ENCODE data around the gene FALEC. TPM values are rescaled to one million over a fixed set of nuclear protein-coding genes. Genes with fewer than 3 reads are reported as not detected.

The FALEC gene
- polyA plus RNA-seq, 1 donor from 2014 or later: not detected

DNA sequence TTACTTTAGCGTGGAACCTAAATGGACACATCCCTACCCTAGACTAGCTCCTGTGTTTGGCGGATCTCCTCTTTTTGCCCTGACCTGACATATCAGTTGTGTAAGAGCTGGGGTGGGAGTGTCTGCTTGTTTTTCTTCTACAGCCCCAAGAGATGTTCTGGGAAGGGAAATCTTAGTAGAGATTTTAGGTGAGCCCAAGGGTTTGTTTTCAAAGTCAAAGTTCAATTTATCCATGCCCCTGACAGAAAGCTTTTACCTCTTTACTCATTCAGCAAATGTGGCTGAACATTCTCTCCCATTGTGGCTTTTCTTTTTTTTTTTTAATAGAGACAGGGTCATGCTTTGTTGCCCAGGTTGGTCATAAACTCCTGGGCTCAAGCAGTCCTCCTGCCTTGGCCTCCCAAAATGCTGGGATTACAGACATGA lies 35.6 kb upstream of the FALEC start:
- Histone ChIP-seq H3K9me2 (ENCODE audit: insufficient read depth, low read length) (no peaks in the 10 kb centered on the region), H3K4me2 (ENCODE audit: low read length) (no peak overlapping the region)

DNA sequence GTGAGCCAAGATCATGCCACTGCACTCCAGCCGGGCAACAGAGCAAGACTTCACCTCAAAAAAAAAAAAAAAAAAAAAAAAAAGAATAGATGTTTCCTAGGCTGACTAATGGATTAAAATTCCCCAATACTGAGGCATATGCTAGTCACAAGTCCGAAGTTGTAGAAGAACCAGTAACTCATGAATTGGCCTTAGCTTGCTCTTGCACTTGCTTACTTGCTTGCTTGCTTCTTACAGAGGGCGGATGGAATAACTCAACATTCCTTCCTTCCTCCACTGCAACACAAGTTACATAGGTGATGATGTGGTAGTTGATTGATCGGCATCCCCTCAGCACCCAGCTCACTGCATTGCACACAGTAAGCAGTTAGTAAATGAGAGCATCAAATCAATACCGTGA lies 31.1 kb upstream of the FALEC start:
- no peak overlapping the region for H3K9ac ChIP-seq (ENCODE audit: low read length)
- no peaks in the 10 kb centered on the region for H3K36me3 ChIP-seq (ENCODE audit: insufficient read depth, low read length)
- no peak overlapping the region for H3K4me3 ChIP-seq (ENCODE audit: low read length)
- no peaks in the 10 kb centered on the region for H3K27me3 ChIP-seq (ENCODE audit: insufficient read depth, low read depth, low read length)
- H3K27ac ChIP-seq (ENCODE audit: low read length): no peak overlapping the region
- no peaks in the 10 kb centered on the region for H3K9me2 ChIP-seq (ENCODE audit: insufficient read depth, low read length)
- peaks cover 8% of the 10 kb centered on the region for H3K79me2 ChIP-seq (replicated peaks; ENCODE audit: insufficient read depth, low read length)
- no peaks in the 10 kb centered on the region for H3K9me3 ChIP-seq (ENCODE audit: low read length)
- no peak overlapping the region for H2AFZ ChIP-seq (ENCODE audit: low read depth, low read length)
- H4K20me1 ChIP-seq (ENCODE audit: insufficient read depth): no peaks in the 10 kb centered on the region
- no peak overlapping the region for H3K4me2 ChIP-seq (ENCODE audit: low read length)
- no peaks in the 10 kb centered on the region for H3F3A ChIP-seq (ENCODE audit: insufficient read depth, low read length, poor library complexity, severe bottlenecking)
- TF ChIP-seq CTCF (IDR thresholded peaks at IDR 0.05; ENCODE audit: poor library complexity, severe bottlenecking) (no peak), MXI1 (conservative IDR thresholded peaks at IDR 0.05; ENCODE audit: poor library complexity, severe bottlenecking) (no peak), TAF1 (IDR thresholded peaks at IDR 0.05; ENCODE audit: low read depth) (no peak), EP300 (conservative IDR thresholded peaks at IDR 0.05; ENCODE audit: poor library complexity, severe bottlenecking) (no peak), RAD21 (conservative IDR thresholded peaks at IDR 0.05) (no peak), POLR2AphosphoS5 (IDR thresholded peaks at IDR 0.05) (no peak), REST (IDR thresholded peaks at IDR 0.05; ENCODE audit: borderline replicate concordance) (no peak), EZH2 (IDR thresholded peaks at IDR 0.05; ENCODE audit: borderline replicate concordance, insufficient read depth, low read length, poor library complexity, severe bottlenecking) (no peak), SMC3 (conservative IDR thresholded peaks at IDR 0.05; ENCODE audit: poor library complexity) (no peak)

More for the DNA sequence above, 35.6 kb upstream of the FALEC start:
- TF ChIP-seq EP300 (conservative IDR thresholded peaks at IDR 0.05; ENCODE audit: poor library complexity, severe bottlenecking): no peak
- no peak for TF ChIP-seq POLR2AphosphoS5 (IDR thresholded peaks at IDR 0.05)
- TF ChIP-seq SMC3 (conservative IDR thresholded peaks at IDR 0.05; ENCODE audit: poor library complexity): no peak
- Histone ChIP-seq H3F3A (ENCODE audit: insufficient read depth, low read length, poor library complexity, severe bottlenecking) (no peaks in the 10 kb centered on the region), H4K20me1 (ENCODE audit: insufficient read depth) (no peaks in the 10 kb centered on the region), H3K27me3 (ENCODE audit: insufficient read depth, low read depth, low read length) (no peaks in the 10 kb centered on the region), H3K4me3 (ENCODE audit: low read length) (no peak overlapping the region), H3K9me3 (ENCODE audit: low read length) (no peaks in the 10 kb centered on the region), H3K79me2 (replicated peaks; ENCODE audit: insufficient read depth, low read length) (no peaks in the 10 kb centered on the region), H3K27ac (ENCODE audit: low read length) (no peak overlapping the region), H3K9ac (ENCODE audit: low read length) (no peak overlapping the region), H3K36me3 (ENCODE audit: insufficient read depth, low read length) (no peaks in the 10 kb centered on the region), H2AFZ (ENCODE audit: low read depth, low read length) (no peak overlapping the region)

DNA sequence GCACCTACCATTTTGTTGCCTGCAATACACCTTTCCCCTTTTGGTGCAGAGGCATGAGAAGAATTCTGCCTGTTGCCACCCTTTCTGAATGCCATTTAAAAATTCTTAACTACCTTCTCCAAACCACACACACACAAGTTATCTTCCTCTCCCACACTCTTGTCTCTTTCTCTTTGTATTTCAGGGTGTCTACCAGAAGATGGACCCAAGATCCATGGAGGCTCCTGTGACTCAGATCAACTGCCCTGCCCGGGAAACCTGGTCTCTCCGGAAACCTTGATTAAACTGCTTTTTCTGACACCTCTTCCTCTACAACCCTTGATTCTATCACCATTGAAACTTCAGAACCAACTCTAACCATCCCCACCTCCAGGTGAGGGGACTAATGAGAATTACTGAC lies 30.7 kb upstream of the FALEC start:
- no peaks in the 10 kb centered on the region for H3K9me3 ChIP-seq (ENCODE audit: low read length)
- H3K4me2 ChIP-seq (ENCODE audit: low read length): no peak overlapping the region
- no peaks in the 10 kb centered on the region for H3K27me3 ChIP-seq (ENCODE audit: insufficient read depth, low read depth, low read length)
- no peaks in the 10 kb centered on the region for H3F3A ChIP-seq (ENCODE audit: insufficient read depth, low read length, poor library complexity, severe bottlenecking)
- H3K36me3 ChIP-seq (ENCODE audit: insufficient read depth, low read length): no peaks in the 10 kb centered on the region
- H3K9ac ChIP-seq (ENCODE audit: low read length): no peak overlapping the region
- H3K9me2 ChIP-seq (ENCODE audit: insufficient read depth, low read length): no peaks in the 10 kb centered on the region
- no peak overlapping the region for H2AFZ ChIP-seq (ENCODE audit: low read depth, low read length)
- no peak overlapping the region for H3K27ac ChIP-seq (ENCODE audit: low read length)
- TF ChIP-seq EP300 (conservative IDR thresholded peaks at IDR 0.05; ENCODE audit: poor library complexity, severe bottlenecking) (no peak), TAF1 (IDR thresholded peaks at IDR 0.05; ENCODE audit: low read depth) (no peak), POLR2AphosphoS5 (IDR thresholded peaks at IDR 0.05) (no peak), EZH2 (IDR thresholded peaks at IDR 0.05; ENCODE audit: borderline replicate concordance, insufficient read depth, low read length, poor library complexity, severe bottlenecking) (no peak), MXI1 (conservative IDR thresholded peaks at IDR 0.05; ENCODE audit: poor library complexity, severe bottlenecking) (no peak), CTCF (IDR thresholded peaks at IDR 0.05; ENCODE audit: poor library complexity, severe bottlenecking) (no peak), RAD21 (conservative IDR thresholded peaks at IDR 0.05) (no peak), SMC3 (conservative IDR thresholded peaks at IDR 0.05; ENCODE audit: poor library complexity) (no peak), REST (IDR thresholded peaks at IDR 0.05; ENCODE audit: borderline replicate concordance) (no peak)
- no peaks in the 10 kb centered on the region for H4K20me1 ChIP-seq (ENCODE audit: insufficient read depth)
- peaks cover 8% of the 10 kb centered on the region for H3K79me2 ChIP-seq (replicated peaks; ENCODE audit: insufficient read depth, low read length)
- no peak overlapping the region for H3K4me3 ChIP-seq (ENCODE audit: low read length)
